Measurements from ENCODE around the gene ZNF135. TPM values are rescaled to one million over a fixed set of nuclear protein-coding genes. Genes with fewer than 3 reads are reported as not detected.

ZNF135 gene
- total and polyA plus RNA-seq, 2 of the 13 experiments (the other 11 are each of a cell fraction or from before 2014, with no cell fraction given), result not detected

DNA sequence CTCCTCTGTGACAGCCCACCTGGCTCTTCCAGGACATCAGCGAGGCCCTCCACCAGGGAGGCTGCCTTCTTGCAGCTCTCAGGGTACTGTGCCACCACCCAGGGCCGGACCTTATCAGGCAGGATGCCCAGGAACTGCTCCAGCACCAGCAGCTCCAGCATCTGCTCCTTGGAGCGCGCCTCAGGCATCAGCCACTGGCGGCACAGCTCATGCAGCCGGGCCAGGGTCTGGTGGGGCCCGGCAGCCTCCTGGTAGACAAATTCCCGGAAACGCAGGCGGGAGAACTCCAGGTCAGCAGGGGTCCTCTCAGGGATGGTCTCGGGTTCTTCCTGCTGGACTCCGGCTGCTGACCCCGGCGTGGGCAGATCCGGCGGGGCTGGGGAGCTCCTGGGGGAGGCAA is 30.8 kb downstream of the ZNF135 start (continued):
- TF ChIP-seq ZNF44 (CRISPR knock-in tag; IDR thresholded peaks at IDR 0.05), result no peak
- TF ChIP-seq, protein P1, sequence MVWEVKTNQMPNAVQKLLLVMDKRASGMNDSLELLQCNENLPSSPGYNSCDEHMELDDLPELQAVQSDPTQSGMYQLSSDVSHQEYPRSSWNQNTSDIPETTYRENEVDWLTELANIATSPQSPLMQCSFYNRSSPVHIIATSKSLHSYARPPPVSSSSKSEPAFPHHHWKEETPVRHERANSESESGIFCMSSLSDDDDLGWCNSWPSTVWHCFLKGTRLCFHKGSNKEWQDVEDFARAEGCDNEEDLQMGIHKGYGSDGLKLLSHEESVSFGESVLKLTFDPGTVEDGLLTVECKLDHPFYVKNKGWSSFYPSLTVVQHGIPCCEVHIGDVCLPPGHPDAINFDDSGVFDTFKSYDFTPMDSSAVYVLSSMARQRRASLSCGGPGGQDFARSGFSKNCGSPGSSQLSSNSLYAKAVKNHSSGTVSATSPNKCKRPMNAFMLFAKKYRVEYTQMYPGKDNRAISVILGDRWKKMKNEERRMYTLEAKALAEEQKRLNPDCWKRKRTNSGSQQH (CRISPR knock-in tag; IDR thresholded peaks at IDR 0.05; ENCODE audit: low read depth), result no peak

DNA sequence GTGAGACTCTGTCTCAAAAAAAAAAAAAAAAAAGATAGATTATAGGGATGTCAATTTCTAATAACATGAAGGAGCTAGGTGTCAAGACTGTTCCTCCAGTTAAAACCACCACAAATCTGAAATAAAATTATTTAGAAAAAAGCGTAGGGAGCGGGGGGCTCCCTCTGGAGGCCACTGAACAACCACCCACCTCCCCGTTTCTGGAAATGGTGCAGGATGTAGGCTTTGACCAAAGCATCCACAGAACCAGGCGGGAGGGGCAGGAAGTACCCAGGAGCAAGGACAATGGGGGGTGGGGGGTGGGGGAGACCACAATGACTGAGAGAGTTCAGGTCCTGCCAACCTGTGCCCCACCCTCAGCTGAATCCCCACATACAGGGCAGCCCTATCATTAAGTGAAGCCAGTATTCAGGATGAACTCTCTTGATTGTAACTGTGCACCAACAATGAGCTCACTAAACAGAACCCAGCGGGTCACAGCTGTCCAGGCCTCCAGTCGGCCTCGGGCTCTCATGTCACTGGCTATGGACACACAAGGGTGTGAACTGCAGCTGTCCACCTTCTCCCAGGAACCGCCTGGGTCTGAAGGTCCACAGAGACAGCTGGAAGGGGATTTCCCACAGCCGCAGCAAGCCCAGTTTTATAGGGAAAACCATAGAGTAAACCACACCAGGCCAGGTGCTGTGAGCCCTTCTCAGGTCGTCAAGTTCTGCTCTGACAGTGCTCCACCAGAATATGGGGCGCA is 32.3 kb downstream of the ZNF135 start:
- FAIRE-seq (no peak), DNase-seq (ENCODE audit: low spot score) (no peak), ATAC-seq (no peak)
- Histone ChIP-seq H3K4me3 (replicated peaks in 1 of 3; ENCODE audit: insufficient read depth in 1 of 3, low read depth in 2 of 3, low read length in 3 of 3) (no peak overlapping the region), H4K20me1 (ENCODE audit: insufficient read depth, low read length) (no peaks in the 10 kb centered on the region), H3K4me2 (ENCODE audit: low read depth, low read length) (no peak overlapping the region), H3K79me2 (ENCODE audit: insufficient read depth, low read length) (no peaks in the 10 kb centered on the region), H3K27ac (ENCODE audit: extremely low read length, insufficient read depth, low read length) (no peak overlapping the region), H3K36me3 (replicated peaks in 1 of 2; ENCODE audit: control insufficient read depth in 1 of 2, insufficient read depth in 2 of 2, low read length in 2 of 2) (no peaks in the 10 kb centered on the region), H3K9me3 (ENCODE audit: low read length) (peaks cover 84% of the 10 kb centered on the region), H3K4me1 (ENCODE audit: insufficient read depth, low read length) (no peaks in the 10 kb centered on the region), H3K27me3 (ENCODE audit: control insufficient read depth in 1 of 2, insufficient read depth in 2 of 2, low read length in 2 of 2) (no peaks in the 10 kb centered on the region), H2AFZ (ENCODE audit: low read length) (no peak overlapping the region), H3K9ac (ENCODE audit: insufficient read depth, low read depth, low read length) (no peak overlapping the region)
- ChIA-PET CTCF (ENCODE audit: low intra/inter-chr PET ratio, low total read pairs) (no interaction called here), POLR2A (no interaction called here)
- 35% methylated on average over 7 of the region's 11 CpGs for WGBS (ENCODE audit: low lambda C conversion rate)
- no peak for TF ChIP-seq AGO2 (optimal IDR thresholded peaks at IDR 0.05; ENCODE audit: low read depth, low read length)
- no peak for TF ChIP-seq ZNF747 (CRISPR knock-in tag; IDR thresholded peaks at IDR 0.05; ENCODE audit: borderline replicate concordance)
- no peak for TF ChIP-seq JDP2 (CRISPR knock-in tag; IDR thresholded peaks at IDR 0.05; ENCODE audit: borderline replicate concordance)
- no peak for TF ChIP-seq SMAD3 (CRISPR knock-in tag; IDR thresholded peaks at IDR 0.05)
- no peak for TF ChIP-seq SP2 (CRISPR knock-in tag; IDR thresholded peaks at IDR 0.05)
- TF ChIP-seq ATM (IDR thresholded peaks at IDR 0.05; ENCODE audit: borderline replicate concordance), result no peak
- TF ChIP-seq, protein P2, sequence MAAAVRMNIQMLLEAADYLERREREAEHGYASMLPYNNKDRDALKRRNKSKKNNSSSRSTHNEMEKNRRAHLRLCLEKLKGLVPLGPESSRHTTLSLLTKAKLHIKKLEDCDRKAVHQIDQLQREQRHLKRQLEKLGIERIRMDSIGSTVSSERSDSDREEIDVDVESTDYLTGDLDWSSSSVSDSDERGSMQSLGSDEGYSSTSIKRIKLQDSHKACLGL (CRISPR knock-in tag; IDR thresholded peaks at IDR 0.05), result no peak
- TF ChIP-seq, protein P3, sequence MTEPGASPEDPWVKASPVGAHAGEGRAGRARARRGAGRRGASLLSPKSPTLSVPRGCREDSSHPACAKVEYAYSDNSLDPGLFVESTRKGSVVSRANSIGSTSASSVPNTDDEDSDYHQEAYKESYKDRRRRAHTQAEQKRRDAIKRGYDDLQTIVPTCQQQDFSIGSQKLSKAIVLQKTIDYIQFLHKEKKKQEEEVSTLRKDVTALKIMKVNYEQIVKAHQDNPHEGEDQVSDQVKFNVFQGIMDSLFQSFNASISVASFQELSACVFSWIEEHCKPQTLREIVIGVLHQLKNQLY (CRISPR knock-in tag; IDR thresholded peaks at IDR 0.05), result no peak
- TF ChIP-seq ZNF670 (CRISPR knock-in tag; IDR thresholded peaks at IDR 0.05; ENCODE audit: borderline replicate concordance), result no peak
- no peak for TF ChIP-seq ZNF652 (CRISPR knock-in tag; IDR thresholded peaks at IDR 0.05; ENCODE audit: borderline replicate concordance, low read depth)
- TF ChIP-seq, protein P4, sequence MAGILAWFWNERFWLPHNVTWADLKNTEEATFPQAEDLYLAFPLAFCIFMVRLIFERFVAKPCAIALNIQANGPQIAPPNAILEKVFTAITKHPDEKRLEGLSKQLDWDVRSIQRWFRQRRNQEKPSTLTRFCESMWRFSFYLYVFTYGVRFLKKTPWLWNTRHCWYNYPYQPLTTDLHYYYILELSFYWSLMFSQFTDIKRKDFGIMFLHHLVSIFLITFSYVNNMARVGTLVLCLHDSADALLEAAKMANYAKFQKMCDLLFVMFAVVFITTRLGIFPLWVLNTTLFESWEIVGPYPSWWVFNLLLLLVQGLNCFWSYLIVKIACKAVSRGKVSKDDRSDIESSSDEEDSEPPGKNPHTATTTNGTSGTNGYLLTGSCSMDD (CRISPR knock-in tag; IDR thresholded peaks at IDR 0.05), result no peak
- in situ Hi-C loops (cut with HindIII; ENCODE audit: extremely low pct_ligation_motif_present, low pct_unique_long_range_greater_than_20kb), result no loop called here
- no TSS peak for BruUV-seq (replicated peaks)
- intact Hi-C loops (cut with micrococcal nuclease; ENCODE audit: unreplicated experiment), result no loop called here

All from HepG2 (cell line).